ENCODE measurements around the gene OGA. TPM values are rescaled to one million over a fixed set of nuclear protein-coding genes. Genes with fewer than 3 reads are reported as not detected.

The OGA gene
- total RNA-seq, 1 donor from 2014 or later = 96.4 TPM

DNA sequence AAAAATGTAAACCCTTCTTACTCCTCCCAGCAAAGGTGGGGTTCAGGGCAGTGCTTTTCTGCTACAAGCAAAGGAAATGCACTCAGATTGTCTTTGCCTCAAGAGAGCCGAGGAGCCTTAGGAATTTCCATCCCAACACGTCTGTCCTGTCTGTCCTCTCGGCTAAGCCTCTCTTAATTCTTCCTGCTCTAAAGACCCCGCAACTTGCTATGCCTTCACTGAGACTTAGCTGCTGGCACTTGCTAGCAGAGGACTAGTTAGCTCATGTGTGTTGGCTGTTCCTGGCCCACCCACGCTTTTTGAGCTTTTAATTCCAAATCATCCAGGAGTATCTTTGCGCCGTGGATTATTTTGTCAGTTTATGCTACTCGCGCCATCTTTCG is 34.5 kb downstream of the OGA start:
- H3K36me3 ChIP-seq (ENCODE audit: control insufficient read depth, insufficient read depth, low read length) = peaks cover 15% of the 10 kb centered on the region
- peak overlapping the region; percentile 95 for H3K4me3 ChIP-seq (ENCODE audit: low read depth, low read length)
- DNase-seq (ENCODE audit: low read depth) (peak; percentile 25), FAIRE-seq (no peak)
- H3K27me3 ChIP-seq (ENCODE audit: control insufficient read depth, insufficient read depth, low read length) = no peaks in the 10 kb centered on the region
- TF ChIP-seq, protein P1, sequence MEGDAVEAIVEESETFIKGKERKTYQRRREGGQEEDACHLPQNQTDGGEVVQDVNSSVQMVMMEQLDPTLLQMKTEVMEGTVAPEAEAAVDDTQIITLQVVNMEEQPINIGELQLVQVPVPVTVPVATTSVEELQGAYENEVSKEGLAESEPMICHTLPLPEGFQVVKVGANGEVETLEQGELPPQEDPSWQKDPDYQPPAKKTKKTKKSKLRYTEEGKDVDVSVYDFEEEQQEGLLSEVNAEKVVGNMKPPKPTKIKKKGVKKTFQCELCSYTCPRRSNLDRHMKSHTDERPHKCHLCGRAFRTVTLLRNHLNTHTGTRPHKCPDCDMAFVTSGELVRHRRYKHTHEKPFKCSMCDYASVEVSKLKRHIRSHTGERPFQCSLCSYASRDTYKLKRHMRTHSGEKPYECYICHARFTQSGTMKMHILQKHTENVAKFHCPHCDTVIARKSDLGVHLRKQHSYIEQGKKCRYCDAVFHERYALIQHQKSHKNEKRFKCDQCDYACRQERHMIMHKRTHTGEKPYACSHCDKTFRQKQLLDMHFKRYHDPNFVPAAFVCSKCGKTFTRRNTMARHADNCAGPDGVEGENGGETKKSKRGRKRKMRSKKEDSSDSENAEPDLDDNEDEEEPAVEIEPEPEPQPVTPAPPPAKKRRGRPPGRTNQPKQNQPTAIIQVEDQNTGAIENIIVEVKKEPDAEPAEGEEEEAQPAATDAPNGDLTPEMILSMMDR (IDR thresholded peaks at IDR 0.05; ENCODE audit: insufficient read depth, low read length, severe bottlenecking) = no peak

DNA sequence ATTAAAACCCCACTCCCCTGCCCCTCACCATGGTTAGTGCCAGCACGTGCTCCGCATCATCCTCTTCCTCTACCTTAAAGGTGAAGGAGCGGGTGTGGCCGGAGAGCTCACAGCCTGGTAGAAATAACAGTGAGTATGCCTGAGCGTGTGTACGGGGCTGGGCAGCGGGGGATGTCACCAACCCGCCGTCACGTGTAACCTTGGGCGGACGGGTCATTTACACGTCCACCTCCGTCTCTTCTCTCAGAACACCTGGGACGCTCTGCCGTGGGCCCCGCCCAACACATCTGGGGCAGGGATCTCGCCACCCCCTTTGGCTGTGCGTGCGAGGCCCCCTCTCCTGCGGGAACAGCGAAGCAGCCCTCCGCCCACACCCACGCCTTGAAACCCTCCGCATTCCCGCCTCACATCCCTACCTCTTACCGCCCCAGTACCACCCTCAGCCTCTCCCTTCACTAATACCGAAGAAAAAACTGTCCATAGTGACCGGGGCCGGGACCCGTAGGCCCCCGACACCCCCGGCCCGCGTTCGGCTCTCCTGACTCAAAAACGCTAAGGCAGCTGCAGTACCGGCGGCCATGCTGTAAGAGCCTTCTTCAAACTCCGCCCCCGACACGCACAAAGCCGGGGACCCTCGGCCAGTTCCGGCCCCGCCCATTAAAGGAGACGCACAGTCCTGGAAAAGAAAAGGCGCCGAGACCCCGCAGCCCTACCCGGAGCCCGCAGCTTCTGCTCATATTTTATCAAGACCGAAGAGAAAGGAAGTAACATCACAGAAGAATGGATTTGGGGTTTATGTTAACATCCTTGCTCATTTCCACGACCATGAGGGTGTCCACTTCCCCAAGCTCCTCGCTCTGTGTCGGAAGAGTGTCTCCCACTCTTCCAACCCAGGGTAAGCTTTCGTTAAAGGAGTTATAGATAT is 35.2 kb downstream of the OGA start, which contains the start of gene NPM3:
TSS of gene NPM3 (minus strand) at position 636 of the 925 bp plus-strand sequence. CDS start at position 580, 56 bp downstream.
- TF ChIP-seq, protein P1 (IDR thresholded peaks at IDR 0.05; ENCODE audit: insufficient read depth, low read length, severe bottlenecking) = no peak
- Histone ChIP-seq H3K4me3 (ENCODE audit: low read depth, low read length) (peak within 1 kb of the TSS; percentile 95), H3K36me3 (ENCODE audit: control insufficient read depth, insufficient read depth, low read length) (peaks cover 17% of the 10 kb centered on the region), H3K27me3 (ENCODE audit: control insufficient read depth, insufficient read depth, low read length) (no peaks in the 10 kb centered on the region)
- DNase-seq (ENCODE audit: low read depth) = peak; percentile 60
- no peak for FAIRE-seq

DNA sequence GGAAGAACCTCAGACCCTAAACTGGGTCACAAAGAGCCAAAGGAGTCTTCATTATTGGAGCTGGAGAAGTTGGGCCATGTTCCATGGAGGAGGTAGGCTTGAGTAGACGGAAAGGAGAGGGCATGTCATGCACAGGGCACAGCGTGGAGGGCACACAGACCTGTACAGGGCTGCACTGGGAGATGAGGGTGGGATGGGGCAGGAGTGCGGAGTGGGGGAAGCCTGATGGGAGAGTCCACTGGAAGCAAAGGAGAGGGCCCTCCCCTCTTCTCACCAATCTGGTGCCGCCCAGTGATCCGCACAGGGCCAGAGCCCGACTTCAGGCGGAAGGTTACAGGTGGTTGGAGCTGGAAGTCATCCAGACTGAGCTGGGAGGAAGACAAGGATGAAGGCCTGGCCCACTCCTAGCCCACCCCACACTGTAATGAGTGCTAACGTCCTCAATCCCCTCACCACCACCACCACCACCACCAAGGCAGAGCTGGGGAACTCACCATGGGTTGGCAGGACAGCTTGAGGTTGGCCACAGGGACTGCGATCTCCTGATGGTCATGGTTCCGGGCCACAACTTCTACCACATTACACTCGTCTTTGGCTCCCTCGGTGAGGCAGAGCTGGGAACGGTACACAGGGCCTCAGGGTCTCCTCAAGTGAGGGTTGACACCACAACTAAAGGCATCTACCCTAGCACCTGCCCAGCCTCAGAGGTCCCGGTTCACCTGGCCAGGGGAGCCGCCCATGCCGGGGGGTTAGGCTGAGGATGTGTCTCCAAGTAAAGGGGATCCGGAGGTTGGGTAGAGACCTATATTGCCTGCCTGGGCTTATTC is 36.0 kb downstream of the OGA start:
- Histone ChIP-seq H3K36me3 (ENCODE audit: control insufficient read depth, insufficient read depth, low read length) (peaks cover 14% of the 10 kb centered on the region), H3K4me3 (ENCODE audit: low read depth, low read length) (peak overlapping the region; percentile 95), H3K27me3 (ENCODE audit: control insufficient read depth, insufficient read depth, low read length) (peaks cover 2% of the 10 kb centered on the region)
- TF ChIP-seq, protein P1 (IDR thresholded peaks at IDR 0.05; ENCODE audit: insufficient read depth, low read length, severe bottlenecking) = no peak
- FAIRE-seq (no peak), DNase-seq (ENCODE audit: low read depth) (no peak)

DNA sequence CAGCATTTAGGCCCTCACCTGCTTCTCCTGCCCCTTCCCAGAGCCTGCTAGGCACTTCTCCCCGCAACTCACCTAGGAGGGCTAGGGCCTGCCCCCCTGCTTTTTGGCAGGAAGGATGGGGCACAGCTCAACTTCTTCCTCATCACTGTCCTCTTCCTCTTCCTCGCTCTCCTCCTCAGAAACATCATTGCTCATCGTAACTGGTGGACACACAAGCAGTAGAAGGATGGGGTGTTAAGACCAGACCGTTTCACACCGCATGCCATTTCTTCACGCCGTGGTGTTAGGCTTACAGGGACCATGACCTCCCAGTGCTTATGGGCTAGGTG is 36.6 kb downstream of the OGA start:
- TF ChIP-seq, protein P1 (IDR thresholded peaks at IDR 0.05; ENCODE audit: insufficient read depth, low read length, severe bottlenecking) = no peak
- H3K36me3 ChIP-seq (ENCODE audit: control insufficient read depth, insufficient read depth, low read length) = peaks cover 12% of the 10 kb centered on the region
- DNase-seq (ENCODE audit: low read depth) (no peak), FAIRE-seq (no peak)
- no peak overlapping the region for H3K4me3 ChIP-seq (ENCODE audit: low read depth, low read length)
- H3K27me3 ChIP-seq (ENCODE audit: control insufficient read depth, insufficient read depth, low read length) = peaks cover 5% of the 10 kb centered on the region

GRCh38 chr10:101780818-101781654 is 37.2 kb downstream of the OGA start:
- TF ChIP-seq, protein P1 (IDR thresholded peaks at IDR 0.05; ENCODE audit: insufficient read depth, low read length, severe bottlenecking) = peak; percentile 96
- Histone ChIP-seq H3K36me3 (ENCODE audit: control insufficient read depth, insufficient read depth, low read length) (peaks cover 8% of the 10 kb centered on the region), H3K27me3 (ENCODE audit: control insufficient read depth, insufficient read depth, low read length) (peaks cover 7% of the 10 kb centered on the region), H3K4me3 (ENCODE audit: low read depth, low read length) (no peak overlapping the region)
- FAIRE-seq = no peak
- peak; percentile 48 for DNase-seq (ENCODE audit: low read depth)
